AG04449 (cell line): ENCODE measurements around the gene NF1.

Experiments used
- CTCF ChIA-PET: fragments of 350-600 bp; formaldehyde crosslinking; extraction: SDS; loops from one replicate; lab custom pipeline; 2021; ENCODE audit warnings: antibody characterized with exemption; lab: Yijun Ruan, JAX
- POLR2A ChIA-PET: fragments of 400-600, 350-600 bp; formaldehyde crosslinking; extraction: SDS; loops from one replicate; lab custom pipeline; 2020; ENCODE audit warnings: antibody characterized with exemption, inconsistent platforms; lab: Yijun Ruan, JAX
- DNase-seq: peaks from one replicate; pipeline ENCODE4 v3.0.0-alpha.2; 2010; ENCODE audit warnings: low read depth, low spot score
- H3K4me3 ChIP-seq: 2 replicates; pipeline ENCODE4 v1.5.1; 2011; ENCODE audit warnings: low read depth, mild to moderate bottlenecking, control low read depth, low read length
- TF ChIP-seq, protein P1 (sequence below): IDR thresholded peaks from one replicate; pipeline ENCODE4 v1.5.1; 2011; ENCODE audit warnings: mild to moderate bottlenecking, moderate library complexity, low read length, control low read depth, inconsistent platforms; ENCODE audit not compliant: insufficient read depth; ENCODE audit errors: missing control alignments

Gene NF1

DNA sequence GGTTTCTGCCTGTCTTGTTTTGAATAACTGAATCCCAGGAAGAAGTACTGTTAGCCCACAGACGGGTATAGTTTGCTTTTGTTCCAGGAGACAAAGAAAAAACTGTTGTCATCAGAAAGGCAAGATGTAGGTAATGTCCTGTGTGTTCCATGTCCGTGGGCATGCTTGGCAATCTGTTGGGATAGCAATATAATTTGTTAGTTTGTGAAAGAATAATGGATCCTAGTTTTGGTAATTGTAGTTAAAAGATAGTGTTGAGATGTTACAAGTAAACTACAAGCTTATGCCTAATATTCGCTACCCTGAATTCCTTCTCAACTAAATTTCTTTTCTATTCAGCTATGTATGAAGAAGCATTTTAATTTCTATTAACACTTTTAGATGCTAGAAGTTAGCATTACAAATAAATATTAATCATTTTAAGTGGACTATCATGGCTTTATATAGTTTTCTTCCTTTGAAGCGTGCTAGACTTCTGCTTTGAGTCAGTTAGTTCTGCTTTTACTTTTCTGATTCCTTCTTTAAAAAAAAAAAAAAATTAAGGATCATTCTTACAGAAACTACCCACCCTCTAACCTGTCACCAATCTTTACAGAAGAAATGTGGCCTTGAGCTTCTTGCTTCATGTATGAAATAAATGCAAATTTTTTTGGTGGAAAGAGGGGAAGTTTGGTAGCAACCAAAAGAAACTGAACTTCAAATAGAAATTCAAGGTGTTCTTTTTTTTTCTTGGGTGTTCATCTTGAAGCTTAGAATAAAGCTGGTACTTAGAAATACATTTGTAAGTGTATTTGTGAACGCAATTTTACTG lies 224.3 kb downstream of the NF1 start:
- POLR2A ChIA-PET = no interaction called here
- CTCF ChIA-PET = interaction anchor here (0.8 kb wide), 1 partner anchor 25 kb away, joined by 3 read pairs; no protein-coding TSS in a partner anchor
- H3K4me3 ChIP-seq = no peak overlapping the region
- TF ChIP-seq, protein P1, sequence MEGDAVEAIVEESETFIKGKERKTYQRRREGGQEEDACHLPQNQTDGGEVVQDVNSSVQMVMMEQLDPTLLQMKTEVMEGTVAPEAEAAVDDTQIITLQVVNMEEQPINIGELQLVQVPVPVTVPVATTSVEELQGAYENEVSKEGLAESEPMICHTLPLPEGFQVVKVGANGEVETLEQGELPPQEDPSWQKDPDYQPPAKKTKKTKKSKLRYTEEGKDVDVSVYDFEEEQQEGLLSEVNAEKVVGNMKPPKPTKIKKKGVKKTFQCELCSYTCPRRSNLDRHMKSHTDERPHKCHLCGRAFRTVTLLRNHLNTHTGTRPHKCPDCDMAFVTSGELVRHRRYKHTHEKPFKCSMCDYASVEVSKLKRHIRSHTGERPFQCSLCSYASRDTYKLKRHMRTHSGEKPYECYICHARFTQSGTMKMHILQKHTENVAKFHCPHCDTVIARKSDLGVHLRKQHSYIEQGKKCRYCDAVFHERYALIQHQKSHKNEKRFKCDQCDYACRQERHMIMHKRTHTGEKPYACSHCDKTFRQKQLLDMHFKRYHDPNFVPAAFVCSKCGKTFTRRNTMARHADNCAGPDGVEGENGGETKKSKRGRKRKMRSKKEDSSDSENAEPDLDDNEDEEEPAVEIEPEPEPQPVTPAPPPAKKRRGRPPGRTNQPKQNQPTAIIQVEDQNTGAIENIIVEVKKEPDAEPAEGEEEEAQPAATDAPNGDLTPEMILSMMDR = no peak
- DNase-seq = no peak

GRCh38 chr17:31320241-31320640 lies 225.5 kb downstream of the NF1 start:
- DNase-seq = no peak

GRCh38 chr17:31320791-31321190 lies 226.0 kb downstream of the NF1 start:
- POLR2A ChIA-PET = no interaction called here
- no peak overlapping the region for H3K4me3 ChIP-seq
- CTCF ChIA-PET = no interaction called here
- no peak for DNase-seq
- TF ChIP-seq, protein P1 = no peak

More at GRCh38 chr17:31320241-31320640, 225.5 kb downstream of the NF1 start:
- POLR2A ChIA-PET = no interaction called here
- TF ChIP-seq, protein P1 = no peak
- CTCF ChIA-PET = no interaction called here
- H3K4me3 ChIP-seq = no peak overlapping the region

DNA sequence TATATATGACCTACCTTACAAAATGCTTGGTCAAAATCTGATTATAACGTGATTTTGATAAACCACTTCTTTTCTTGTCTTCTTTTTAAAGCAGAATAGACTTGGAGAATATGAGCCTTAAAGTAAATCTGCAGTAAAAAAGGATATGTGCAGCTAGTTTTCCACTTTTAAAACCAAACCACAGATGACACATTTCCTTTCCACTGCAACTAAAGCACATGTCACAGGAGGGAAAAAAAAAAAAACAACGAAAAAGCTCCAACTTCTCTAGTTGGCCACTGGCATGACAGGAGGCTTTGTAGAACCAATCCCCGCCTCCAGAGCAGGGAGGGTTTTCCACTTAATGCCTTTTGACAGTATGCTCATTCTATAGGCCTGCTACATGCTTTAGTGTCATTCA lies 226.7 kb downstream of the NF1 start, which contains the start of gene EVI2A:
Gene EVI2A, minus strand, starts transcription at position 142 of the 400 bp plus-strand sequence. CDS start 2,609 bp downstream, outside the sequence.
- DNase-seq = no peak
- no peak within 1 kb of the TSS for H3K4me3 ChIP-seq
- TF ChIP-seq, protein P1 = no peak
- POLR2A ChIA-PET = no interaction called here
- CTCF ChIA-PET = no interaction called here

- POLR2A ChIA-PET = no interaction called here
- CTCF ChIA-PET = no interaction called here
- TF ChIP-seq, protein P1 = no peak
- H3K4me3 ChIP-seq = no peak overlapping the region
- no peak for DNase-seq
These were observed 227.2 kb downstream of the NF1 start for GRCh38 chr17:31321966-31322365.

- POLR2A ChIA-PET = interaction anchor here (0.6 kb wide), 1 partner anchor 447 kb away, joined by 3 read pairs; no protein-coding TSS in a partner anchor
- DNase-seq = no peak
- no peak overlapping the region for H3K4me3 ChIP-seq
- CTCF ChIA-PET = interaction anchor here (1.6 kb wide), 1 partner anchor 8 kb away, joined by 3 read pairs; no protein-coding TSS in a partner anchor
- TF ChIP-seq, protein P1 = no peak
These were observed 228.8 kb downstream of the NF1 start for GRCh38 chr17:31323551-31323950.
